DND-41 (cell line): ENCODE measurements around the gene KLHL42.
"Not testable (repeated sequence)": the region's sequence is repeated elsewhere in the genome, so short reads cannot be mapped to it uniquely, and the experiment has no call there.

Experiments
- ATAC-seq: fragments of 200-7000 bp; cut with Tn5 transposase; 3 replicates; pipeline ENCODE4 v1.9.1; 2021; ENCODE audit warnings: low read depth; ENCODE audit not compliant: insufficient read depth
- DNase-seq: peaks from one replicate; pipeline ENCODE4 v3.0.0-alpha.2; 2020
- H2AFZ ChIP-seq: 2 replicates; pipeline ENCODE4 v1.6.0; 2012; ENCODE audit warnings: low read depth, low read length
- H3K27ac ChIP-seq: 2 replicates; pipeline ENCODE4 v1.5.1; 2012; ENCODE audit warnings: low read length, inconsistent platforms
- H3K27me3 ChIP-seq: fragments of 200-600 bp; sonication (generic); 2 replicates; pipeline ENCODE4 v1.6.0; 2012; ENCODE audit warnings: low read length, mild to moderate bottlenecking, inconsistent platforms; ENCODE audit not compliant: insufficient read depth, poor library complexity
- H3K36me3 ChIP-seq: 2 replicates; pipeline ENCODE4 v1.5.1; 2012; ENCODE audit warnings: low read length, inconsistent platforms; ENCODE audit not compliant: insufficient read depth
- H3K4me1 ChIP-seq: 2 replicates; pipeline ENCODE4 v1.5.1; 2012; ENCODE audit warnings: mild to moderate bottlenecking, low read length; ENCODE audit not compliant: insufficient read depth
- H3K4me2 ChIP-seq: 2 replicates; pipeline ENCODE4 v1.6.0; 2012; ENCODE audit warnings: mild to moderate bottlenecking, moderate library complexity, low read length, inconsistent platforms; ENCODE audit not compliant: insufficient read depth
- H3K4me3 ChIP-seq, 2 experiments: fragments of 200-600 bp in 1 of 2; shearing (Covaris generic) in 1 of 2; 2 replicates each; pipeline ENCODE4 v1.5.1; 2012 to 2016; ENCODE audit warnings: inconsistent platforms in 2 of 2, low read length in 2 of 2, mild to moderate bottlenecking in 2 of 2, low read depth in 1 of 2, moderate library complexity in 1 of 2
- H3K79me2 ChIP-seq: 2 replicates; pipeline ENCODE4 v1.6.0; 2012; ENCODE audit warnings: low read length, inconsistent platforms; ENCODE audit not compliant: insufficient read depth
- H3K9ac ChIP-seq: 2 replicates; pipeline ENCODE4 v1.6.0; 2012; ENCODE audit warnings: low read depth, mild to moderate bottlenecking, inconsistent platforms, low read length, moderate library complexity
- H3K9me3 ChIP-seq: 2 replicates; pipeline ENCODE4 v1.5.1; 2012; ENCODE audit warnings: low read length, moderate library complexity, mild to moderate bottlenecking, inconsistent platforms; ENCODE audit not compliant: insufficient read depth, severe bottlenecking
- H4K20me1 ChIP-seq: 2 replicates; pipeline ENCODE4 v1.6.0; 2012; ENCODE audit warnings: low read length; ENCODE audit not compliant: insufficient read depth
- EZH2 ChIP-seq: IDR thresholded peaks from 3 replicates; pipeline ENCODE4 v1.6.1; 2012; ENCODE audit warnings: borderline replicate concordance, low read depth, mild to moderate bottlenecking, moderate library complexity, low read length, inconsistent platforms; ENCODE audit not compliant: severe bottlenecking
- TF ChIP-seq, protein P1 (sequence below): IDR thresholded peaks from 2 replicates; pipeline ENCODE4 v1.5.1; 2012; ENCODE audit warnings: borderline replicate concordance, low read length, moderate library complexity, mild to moderate bottlenecking; ENCODE audit not compliant: poor library complexity, severe bottlenecking; ENCODE audit errors: extremely low read depth

The KLHL42 gene

DNA sequence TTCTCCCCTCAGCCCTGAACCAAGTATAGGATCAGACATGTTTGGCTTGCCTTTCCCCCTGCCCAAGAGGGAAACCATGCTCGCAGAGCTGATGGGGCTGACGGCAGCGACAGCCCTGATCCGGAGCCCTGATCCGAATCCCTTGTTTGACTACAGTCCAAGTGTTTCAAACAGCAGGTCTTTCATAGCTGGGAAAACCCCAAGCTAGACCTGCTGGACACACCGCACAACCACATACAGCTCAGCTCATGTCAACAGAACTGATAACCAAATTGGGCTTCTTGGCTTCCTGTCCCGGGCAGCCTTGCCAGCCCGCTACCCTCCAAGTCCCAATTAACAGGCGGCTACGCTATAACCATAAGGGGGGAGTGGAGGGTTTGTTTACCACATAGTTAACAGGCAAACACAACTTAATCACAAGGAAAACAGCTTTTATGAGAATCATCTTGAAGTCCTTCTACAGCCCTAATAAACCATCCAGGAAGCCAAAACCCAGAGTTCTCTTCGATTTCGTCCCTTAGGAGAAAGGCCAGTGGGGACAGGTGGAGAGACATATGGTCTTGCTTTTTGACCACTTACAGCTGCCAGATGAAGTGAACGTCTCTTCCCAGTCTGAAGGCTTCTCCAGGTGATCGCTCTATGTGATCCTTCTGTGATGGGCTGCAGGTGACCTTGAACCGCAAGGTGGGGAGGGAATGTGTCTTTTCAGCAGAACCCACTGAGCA, 64.5 kb downstream of the KLHL42 start:
- Histone ChIP-seq H3K27ac (no peak overlapping the region), H3K36me3 (no peaks in the 10 kb centered on the region), H3K9ac (no peak overlapping the region), H3K27me3 (no peaks in the 10 kb centered on the region), H3K9me3 (no peaks in the 10 kb centered on the region), H4K20me1 (no peaks in the 10 kb centered on the region), H3K4me1 (no peaks in the 10 kb centered on the region), H3K79me2 (no peaks in the 10 kb centered on the region), H2AFZ (no peak overlapping the region), H3K4me2 (no peak overlapping the region), H3K4me3 (no peak overlapping the region)
- TF ChIP-seq, protein P1, sequence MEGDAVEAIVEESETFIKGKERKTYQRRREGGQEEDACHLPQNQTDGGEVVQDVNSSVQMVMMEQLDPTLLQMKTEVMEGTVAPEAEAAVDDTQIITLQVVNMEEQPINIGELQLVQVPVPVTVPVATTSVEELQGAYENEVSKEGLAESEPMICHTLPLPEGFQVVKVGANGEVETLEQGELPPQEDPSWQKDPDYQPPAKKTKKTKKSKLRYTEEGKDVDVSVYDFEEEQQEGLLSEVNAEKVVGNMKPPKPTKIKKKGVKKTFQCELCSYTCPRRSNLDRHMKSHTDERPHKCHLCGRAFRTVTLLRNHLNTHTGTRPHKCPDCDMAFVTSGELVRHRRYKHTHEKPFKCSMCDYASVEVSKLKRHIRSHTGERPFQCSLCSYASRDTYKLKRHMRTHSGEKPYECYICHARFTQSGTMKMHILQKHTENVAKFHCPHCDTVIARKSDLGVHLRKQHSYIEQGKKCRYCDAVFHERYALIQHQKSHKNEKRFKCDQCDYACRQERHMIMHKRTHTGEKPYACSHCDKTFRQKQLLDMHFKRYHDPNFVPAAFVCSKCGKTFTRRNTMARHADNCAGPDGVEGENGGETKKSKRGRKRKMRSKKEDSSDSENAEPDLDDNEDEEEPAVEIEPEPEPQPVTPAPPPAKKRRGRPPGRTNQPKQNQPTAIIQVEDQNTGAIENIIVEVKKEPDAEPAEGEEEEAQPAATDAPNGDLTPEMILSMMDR = no peak
- no peak for TF ChIP-seq EZH2
- ATAC-seq (no peak), DNase-seq (no peak)

DNA sequence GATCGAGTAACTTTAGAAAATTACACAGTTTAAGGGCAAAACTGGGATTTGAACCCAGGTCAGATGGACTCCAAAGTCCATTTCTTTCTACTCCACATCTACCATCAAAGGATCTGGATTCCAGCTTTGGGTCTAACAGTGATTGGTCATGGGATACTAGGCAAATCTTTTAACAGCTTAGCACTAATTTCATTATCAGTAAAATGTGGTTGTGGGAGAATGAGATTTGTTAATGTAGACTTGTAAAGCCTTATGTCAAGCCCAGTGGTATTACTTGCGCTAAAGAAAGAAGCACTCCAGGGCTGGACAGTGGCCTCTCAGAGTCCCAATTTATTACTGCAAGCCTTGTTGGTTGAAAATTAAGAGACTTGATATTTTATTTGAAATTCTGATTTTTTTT, 65.2 kb downstream of the KLHL42 start:
- Histone ChIP-seq H3K9me3 (no peaks in the 10 kb centered on the region), H3K9ac (no peak overlapping the region), H3K4me3 (no peak overlapping the region), H2AFZ (no peak overlapping the region), H4K20me1 (no peaks in the 10 kb centered on the region), H3K36me3 (no peaks in the 10 kb centered on the region), H3K27me3 (no peaks in the 10 kb centered on the region), H3K4me1 (no peaks in the 10 kb centered on the region), H3K79me2 (no peaks in the 10 kb centered on the region), H3K4me2 (no peak overlapping the region), H3K27ac (no peak overlapping the region)
- DNase-seq (no peak), ATAC-seq (no peak)
- TF ChIP-seq EZH2 = no peak
- TF ChIP-seq, protein P1 = no peak

DNA sequence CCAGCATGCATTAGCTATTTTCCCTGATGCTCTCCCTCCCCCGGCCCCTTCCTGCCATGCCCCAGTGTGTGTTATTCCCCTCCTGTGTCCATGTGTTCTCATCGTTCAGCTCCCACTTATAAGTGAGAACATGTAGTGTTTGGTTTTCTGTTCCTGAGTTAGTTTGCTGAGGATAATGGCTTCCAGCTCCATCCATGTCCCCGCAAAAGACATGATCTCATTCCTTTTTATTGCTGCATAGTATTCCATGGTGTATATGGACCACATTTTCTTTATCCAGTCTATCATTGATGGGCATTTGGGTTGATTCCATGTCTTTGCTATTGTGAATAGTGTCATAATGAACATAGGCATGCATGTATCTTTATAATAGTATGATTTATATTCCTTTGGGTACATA, 65.7 kb downstream of the KLHL42 start:
- not testable (repeated sequence) for H3K9ac ChIP-seq, H3K4me2 ChIP-seq, H2AFZ ChIP-seq, DNase-seq, H3K4me3 ChIP-seq, H3K9me3 ChIP-seq, H3K4me1 ChIP-seq, H3K36me3 ChIP-seq, H4K20me1 ChIP-seq, H3K79me2 ChIP-seq, H3K27me3 ChIP-seq, H3K27ac ChIP-seq, ATAC-seq

DNA sequence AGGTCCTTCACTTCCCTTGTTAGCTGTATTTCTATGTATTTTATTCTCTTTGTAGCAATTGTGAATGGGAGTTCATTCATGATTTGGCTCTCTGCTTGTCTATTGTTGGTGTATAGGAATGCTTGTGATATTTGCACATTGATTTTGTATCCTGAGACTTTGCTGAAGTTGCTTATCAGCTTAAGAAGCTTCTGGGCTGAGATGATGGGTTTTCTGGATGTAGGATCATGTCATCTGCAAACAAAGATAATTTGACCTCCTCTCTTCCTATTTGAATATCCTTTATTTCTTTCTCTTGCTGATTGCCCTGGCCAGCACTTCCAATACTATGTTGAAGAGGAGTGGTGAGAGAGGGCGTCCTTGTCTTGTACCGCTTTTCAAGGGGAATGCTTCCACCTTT, 67.3 kb downstream of the KLHL42 start:
- not testable (repeated sequence) for H3K4me1 ChIP-seq, H3K36me3 ChIP-seq, H3K27ac ChIP-seq, H3K9me3 ChIP-seq, H3K27me3 ChIP-seq, H3K9ac ChIP-seq, DNase-seq, H3K4me3 ChIP-seq, ATAC-seq, H4K20me1 ChIP-seq, H2AFZ ChIP-seq, H3K4me2 ChIP-seq, H3K79me2 ChIP-seq
